ENCODE results near the gene FAM174A. TPM values are rescaled to one million over a fixed set of nuclear protein-coding genes. Genes with fewer than 3 reads are reported as not detected.

FAM174A gene
- total and polyA plus RNA-seq, 2 donors (not counting 3 experiments of a cell fraction or from before 2014, with no cell fraction given): 11.8 to 15.2 TPM

DNA sequence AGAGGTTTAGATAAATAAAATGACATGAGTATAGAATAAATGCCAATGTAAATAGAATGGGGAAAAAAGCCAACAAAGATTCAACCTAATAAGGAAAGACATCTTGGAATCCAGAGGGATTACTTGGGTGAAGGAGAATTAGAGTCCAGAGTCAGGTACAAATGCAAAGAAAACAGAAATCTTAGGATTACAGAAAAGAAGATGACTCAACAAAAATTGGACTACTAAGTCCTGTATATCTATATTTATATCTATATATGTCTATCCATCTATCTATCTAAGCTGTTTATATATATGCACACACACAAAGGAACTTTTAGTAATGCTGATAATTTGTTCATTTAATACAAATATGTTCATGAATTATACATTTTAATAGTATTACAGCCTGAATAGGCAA is 27.6 kb downstream of the FAM174A start:
- H3K9ac ChIP-seq (replicated peaks; ENCODE audit: extremely low read depth, insufficient read depth, low read length): no peak overlapping the region
- no peaks in the 10 kb centered on the region for H3K9me1 ChIP-seq (replicated peaks; ENCODE audit: control insufficient read depth, extremely low read depth, insufficient read depth, low read length)
- POLR2A ChIA-PET: no interaction called here
- H3K27ac ChIP-seq (ENCODE audit: insufficient read depth, low read depth, low read length): no peak overlapping the region
- H3K9me3 ChIP-seq (replicated peaks; ENCODE audit: control insufficient read depth, insufficient read depth, low read length): no peaks in the 10 kb centered on the region
- CTCF ChIA-PET: no interaction called here
- no peaks in the 10 kb centered on the region for H3K27me3 ChIP-seq (ENCODE audit: control insufficient read depth in 2 of 2, insufficient read depth in 2 of 2, low read length in 2 of 2)
- no peak overlapping the region for H2AFZ ChIP-seq (ENCODE audit: low read depth, low read length)
- dilution Hi-C loops (cut with MboI; ENCODE audit: extremely low pct_ligation_motif_present, low sequenced_read_pairs) (no loop called here), intact Hi-C loops (cut with micrococcal nuclease) (no loop called here)
- no peaks in the 10 kb centered on the region for H4K20me1 ChIP-seq (replicated peaks; ENCODE audit: control insufficient read depth, extremely low read depth, insufficient read depth, low read length)
- DNase-seq (ENCODE audit: low read depth, low spot score) (no peak), FAIRE-seq (no peak)
- BruUV-seq (replicated peaks): no TSS peak
- H3K4me2 ChIP-seq (ENCODE audit: insufficient read depth, low read length): no peak overlapping the region
- no peaks in the 10 kb centered on the region for H3K4me1 ChIP-seq (ENCODE audit: control insufficient read depth, extremely low read depth, insufficient read depth, low read length)
- H3K79me2 ChIP-seq (ENCODE audit: control insufficient read depth, insufficient read depth, low read length): no peaks in the 10 kb centered on the region
- H3K36me3 ChIP-seq (ENCODE audit: control insufficient read depth in 2 of 2, extremely low read depth in 1 of 2, insufficient read depth in 2 of 2, low read length in 2 of 2): no peaks in the 10 kb centered on the region
- no peak for TF ChIP-seq FOS (IDR thresholded peaks at IDR 0.05; ENCODE audit: borderline replicate concordance, insufficient read depth, low read length)
- no peak for TF ChIP-seq MAX (IDR thresholded peaks at IDR 0.05; ENCODE audit: insufficient read depth, insufficient read length)
- no peak for TF ChIP-seq JUN (IDR thresholded peaks at IDR 0.05; ENCODE audit: borderline replicate concordance, insufficient read depth, insufficient read length, low read depth)
- TF ChIP-seq MYC (IDR thresholded peaks at IDR 0.05; ENCODE audit: low read depth, low read length): no peak
- TF ChIP-seq, protein P1, sequence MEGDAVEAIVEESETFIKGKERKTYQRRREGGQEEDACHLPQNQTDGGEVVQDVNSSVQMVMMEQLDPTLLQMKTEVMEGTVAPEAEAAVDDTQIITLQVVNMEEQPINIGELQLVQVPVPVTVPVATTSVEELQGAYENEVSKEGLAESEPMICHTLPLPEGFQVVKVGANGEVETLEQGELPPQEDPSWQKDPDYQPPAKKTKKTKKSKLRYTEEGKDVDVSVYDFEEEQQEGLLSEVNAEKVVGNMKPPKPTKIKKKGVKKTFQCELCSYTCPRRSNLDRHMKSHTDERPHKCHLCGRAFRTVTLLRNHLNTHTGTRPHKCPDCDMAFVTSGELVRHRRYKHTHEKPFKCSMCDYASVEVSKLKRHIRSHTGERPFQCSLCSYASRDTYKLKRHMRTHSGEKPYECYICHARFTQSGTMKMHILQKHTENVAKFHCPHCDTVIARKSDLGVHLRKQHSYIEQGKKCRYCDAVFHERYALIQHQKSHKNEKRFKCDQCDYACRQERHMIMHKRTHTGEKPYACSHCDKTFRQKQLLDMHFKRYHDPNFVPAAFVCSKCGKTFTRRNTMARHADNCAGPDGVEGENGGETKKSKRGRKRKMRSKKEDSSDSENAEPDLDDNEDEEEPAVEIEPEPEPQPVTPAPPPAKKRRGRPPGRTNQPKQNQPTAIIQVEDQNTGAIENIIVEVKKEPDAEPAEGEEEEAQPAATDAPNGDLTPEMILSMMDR (IDR thresholded peaks at IDR 0.05; ENCODE audit: extremely low read depth in 1 of 2, insufficient read depth in 1 of 2, low read depth in 1 of 2, low read length in 2 of 2): no peak
- TF ChIP-seq POLR2A (IDR thresholded peaks at IDR 0.05; ENCODE audit: low read depth, low read length): no peak
- no peak for TF ChIP-seq GATA2 (IDR thresholded peaks at IDR 0.05; ENCODE audit: insufficient read depth, insufficient read length, low read depth, low read length)
- H3K4me3 ChIP-seq (replicated peaks in 1 of 3; ENCODE audit: insufficient read depth in 1 of 3, low read depth in 1 of 3, low read length in 3 of 3): no peak overlapping the region
